ENCODE measurements around the gene KRT9. TPM values are rescaled to one million over a fixed set of nuclear protein-coding genes. Genes with fewer than 3 reads are reported as not detected.
"Not testable (repeated sequence)": the region's sequence is repeated elsewhere in the genome, so short reads cannot be mapped to it uniquely, and the experiment has no call there.

The KRT9 gene
- total RNA-seq, 3 donors from 2014 or later (not counting 1 experiment from before 2014, with no cell fraction given), result not detected

GRCh38 chr17:41613277-41614082, 41.6 kb upstream of the KRT9 start:
- 76% methylated on average over 11 of the region's 11 CpGs for WGBS (ENCODE audit: insufficient coverage)
- DNase-seq (no peak), ATAC-seq (no peak)
- Histone ChIP-seq H3K36me3 (ENCODE audit: control insufficient read depth, insufficient read depth, low read length) (no peaks in the 10 kb centered on the region), H3K4me3 (ENCODE audit: low read length) (no peak overlapping the region), H3K27me3 (ENCODE audit: control insufficient read depth, insufficient read depth, low read length) (no peaks in the 10 kb centered on the region), H3K4me1 (ENCODE audit: control insufficient read depth, insufficient read depth, low read length) (no peaks in the 10 kb centered on the region), H3K9me3 (ENCODE audit: control insufficient read depth, insufficient read depth, low read length) (no peaks in the 10 kb centered on the region), H3K27ac (ENCODE audit: low read length) (no peak overlapping the region)
- Mint-ChIP-seq H3K36me3 (no peaks in the 10 kb centered on the region), H3K4me1 (no peaks in the 10 kb centered on the region), H3K4me3 (no peak overlapping the region), H3K9me3 (no peaks in the 10 kb centered on the region), H3K27ac (no peak overlapping the region), H3K27me3 (ENCODE audit: low read depth in 2 of 2) (peaks cover 7 to 14% of the 10 kb centered on the region in 2 donors)
- intact Hi-C loops (cut with micrococcal nuclease), result no loop called here
- no peak for TF ChIP-seq CTCF (IDR thresholded peaks at IDR 0.05)

GRCh38 chr17:41612376-41613160, 40.7 kb upstream of the KRT9 start, which contains the start of gene KRT16:
Gene KRT16 (minus strand): TSS chr17:41612767. CDS start chr17:41612688, 79 bp downstream.
- H3K27ac ChIP-seq (ENCODE audit: low read length), result not testable (repeated sequence)

GRCh38 chr17:41610965-41611640, 39.2 kb upstream of the KRT9 start:
- WGBS (ENCODE audit: insufficient coverage), result 86% methylated on average over 25 of the region's 25 CpGs
- ATAC-seq, result no peak
- no peak overlapping the region for H3K4me3 ChIP-seq (ENCODE audit: low read length)

More at GRCh38 chr17:41612376-41613160, 40.7 kb upstream of the KRT9 start, which contains the start of gene KRT16:
- DNase-seq; H3K27me3 ChIP-seq (ENCODE audit: control insufficient read depth, insufficient read depth, low read length); H3K9me3 Mint-ChIP-seq; H3K36me3 ChIP-seq (ENCODE audit: control insufficient read depth, insufficient read depth, low read length); H3K27ac Mint-ChIP-seq; H3K4me3 ChIP-seq (ENCODE audit: low read length); ATAC-seq; H3K9me3 ChIP-seq (ENCODE audit: control insufficient read depth, insufficient read depth, low read length); H3K4me1 ChIP-seq (ENCODE audit: control insufficient read depth, insufficient read depth, low read length); intact Hi-C loops (cut with micrococcal nuclease); H3K4me1 Mint-ChIP-seq; H3K36me3 Mint-ChIP-seq; H3K4me3 Mint-ChIP-seq: not testable (repeated sequence)
- WGBS (ENCODE audit: insufficient coverage), result 84% methylated on average over 31 of the region's 31 CpGs
- H3K27me3 Mint-ChIP-seq (ENCODE audit: low read depth in 2 of 2), result peaks cover 7 to 14% of the 10 kb centered on the region in 2 donors

GRCh38 chr17:41610061-41610517, 38.2 kb upstream of the KRT9 start:
- intact Hi-C loops (cut with micrococcal nuclease); H3K9me3 Mint-ChIP-seq; DNase-seq; H3K27ac Mint-ChIP-seq; H3K4me3 ChIP-seq (ENCODE audit: low read length); ATAC-seq; H3K4me1 ChIP-seq (ENCODE audit: control insufficient read depth, insufficient read depth, low read length); H3K27ac ChIP-seq (ENCODE audit: low read length); H3K4me1 Mint-ChIP-seq; H3K36me3 ChIP-seq (ENCODE audit: control insufficient read depth, insufficient read depth, low read length); H3K9me3 ChIP-seq (ENCODE audit: control insufficient read depth, insufficient read depth, low read length); H3K27me3 ChIP-seq (ENCODE audit: control insufficient read depth, insufficient read depth, low read length); H3K4me3 Mint-ChIP-seq: not testable (repeated sequence)
- Mint-ChIP-seq H3K27me3 (ENCODE audit: low read depth in 2 of 2) (peaks cover 14 to 29% of the 10 kb centered on the region in 2 donors), H3K36me3 (peaks cover 12% of the 10 kb centered on the region)
- WGBS (ENCODE audit: insufficient coverage), result 39% methylated on average over 10 of the region's 10 CpGs

More at GRCh38 chr17:41610965-41611640, 39.2 kb upstream of the KRT9 start:
- Histone ChIP-seq H3K9me3 (ENCODE audit: control insufficient read depth, insufficient read depth, low read length) (peaks cover 8% of the 10 kb centered on the region), H3K27me3 (ENCODE audit: control insufficient read depth, insufficient read depth, low read length) (no peaks in the 10 kb centered on the region), H3K36me3 (ENCODE audit: control insufficient read depth, insufficient read depth, low read length) (no peaks in the 10 kb centered on the region), H3K27ac (ENCODE audit: low read length) (no peak overlapping the region), H3K4me1 (ENCODE audit: control insufficient read depth, insufficient read depth, low read length) (no peaks in the 10 kb centered on the region)
- intact Hi-C loops (cut with micrococcal nuclease), result no loop called here
- no peak for TF ChIP-seq CTCF (IDR thresholded peaks at IDR 0.05)
- H3K36me3 Mint-ChIP-seq, result peaks cover 12% of the 10 kb centered on the region
- no peak overlapping the region for H3K27ac Mint-ChIP-seq
- H3K27me3 Mint-ChIP-seq (ENCODE audit: low read depth in 2 of 2), result peaks cover 14 to 25% of the 10 kb centered on the region in 2 donors
- no peaks in the 10 kb centered on the region for H3K4me1 Mint-ChIP-seq
- no peak overlapping the region for H3K4me3 Mint-ChIP-seq
- no peak for DNase-seq
- peaks cover 6 to 9% of the 10 kb centered on the region in 2 donors for H3K9me3 Mint-ChIP-seq

DNA sequence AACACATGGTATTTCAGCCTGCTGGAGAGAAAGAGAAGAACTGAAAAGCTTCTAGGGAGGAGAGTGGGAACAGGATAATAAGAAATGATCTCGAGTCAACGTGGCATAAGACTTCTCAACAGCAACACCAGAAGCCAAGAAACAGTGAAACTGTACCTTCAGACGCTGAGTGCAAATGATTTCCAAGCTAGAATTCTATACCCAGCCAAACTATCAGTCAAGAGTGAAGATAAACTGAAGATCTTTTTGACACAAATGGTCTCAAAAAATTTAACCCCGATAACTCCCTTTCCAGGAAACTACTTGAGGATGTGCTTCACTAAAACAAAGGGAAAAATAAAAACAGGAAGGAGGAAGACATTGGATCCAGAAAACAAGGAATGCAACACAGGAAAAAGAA, 35.1 kb upstream of the KRT9 start:
- intact Hi-C loops (cut with micrococcal nuclease); H3K27ac ChIP-seq (ENCODE audit: low read length); H3K27me3 ChIP-seq (ENCODE audit: control insufficient read depth, insufficient read depth, low read length); H3K9me3 Mint-ChIP-seq; H3K4me3 Mint-ChIP-seq; H3K4me1 Mint-ChIP-seq; H3K36me3 ChIP-seq (ENCODE audit: control insufficient read depth, insufficient read depth, low read length); H3K9me3 ChIP-seq (ENCODE audit: control insufficient read depth, insufficient read depth, low read length); H3K4me3 ChIP-seq (ENCODE audit: low read length); ATAC-seq; H3K4me1 ChIP-seq (ENCODE audit: control insufficient read depth, insufficient read depth, low read length); H3K27ac Mint-ChIP-seq; DNase-seq: not testable (repeated sequence)
- peaks cover 12% of the 10 kb centered on the region for H3K36me3 Mint-ChIP-seq
- peaks cover 22 to 47% of the 10 kb centered on the region in 2 donors for H3K27me3 Mint-ChIP-seq (ENCODE audit: low read depth in 2 of 2)
- 58% methylated on average over 3 of the region's 4 CpGs for WGBS (ENCODE audit: insufficient coverage)

All from natural killer cell (primary cell).